HepG2 (cell line): ENCODE data around the gene FAF1. TPM values are rescaled to one million over a fixed set of nuclear protein-coding genes. Genes with fewer than 3 reads are reported as not detected.

ENCODE experiments used
- ASH2L ChIP-seq: fragments of 300-600, 200-600 bp; sonication (generic); IDR thresholded peaks from 2 replicates; pipeline ENCODE4 v1.7.0; 2017; ENCODE audit warnings: low read depth, mild to moderate bottlenecking, moderate library complexity, mixed read lengths, low read length; ENCODE audit not compliant: insufficient read length
- ELF4 ChIP-seq: sonication (generic); formaldehyde crosslinking; IDR thresholded peaks from 2 replicates; pipeline ENCODE4 v1.5.0; 2020; ENCODE audit warnings: missing genetic modification reagents, mild to moderate bottlenecking, moderate library complexity, borderline replicate concordance
- FOXA1 ChIP-seq, 2 experiments: fragments of 450-650 bp in 1 of 2; sonication (generic) in 1 of 2; formaldehyde crosslinking in 1 of 2; IDR thresholded peaks; 2 replicates each; pipeline versions ENCODE4 v1.4.0 to v1.6.1; 2016 to 2020; ENCODE audit warnings: missing genetic modification reagents in 1 of 2
- FOXJ3 ChIP-seq: sonication (generic); formaldehyde crosslinking; IDR thresholded peaks from 2 replicates; pipeline ENCODE4 v1.4.0; 2020; ENCODE audit warnings: missing genetic modification reagents, mild to moderate bottlenecking, borderline replicate concordance
- GATAD1 ChIP-seq: IDR thresholded peaks from 2 replicates; pipeline ENCODE4 v1.6.1; 2016; ENCODE audit warnings: missing genetic modification reagents, missing compliant biosample characterization
- HDAC1 ChIP-seq: sonication (generic); formaldehyde crosslinking; IDR thresholded peaks from 2 replicates; pipeline ENCODE4 v1.5.1; 2020; ENCODE audit warnings: mild to moderate bottlenecking, missing genetic modification reagents
- HMG20B ChIP-seq: conservative IDR thresholded peaks from 2 replicates; pipeline ENCODE4 v1.6.1; 2016; ENCODE audit warnings: missing genetic modification reagents, missing compliant biosample characterization
- KLF13 ChIP-seq: sonication (generic); formaldehyde crosslinking; IDR thresholded peaks from 2 replicates; pipeline ENCODE4 v1.4.0; 2020; ENCODE audit warnings: mild to moderate bottlenecking, missing genetic modification reagents
- KMT2B ChIP-seq: IDR thresholded peaks from 2 replicates; pipeline ENCODE4 v1.6.1; 2016; ENCODE audit warnings: missing genetic modification reagents, missing compliant biosample characterization
- MAFK ChIP-seq, 2 experiments: IDR thresholded peaks in 1 of 2; conservative IDR thresholded peaks in 1 of 2; 2 replicates each; pipeline ENCODE4 v1.6.1; 2011; ENCODE audit warnings: improper control_type of control experiment in 2 of 2, low read length in 2 of 2
- NBN ChIP-seq: fragments of 450-650 bp; conservative IDR thresholded peaks from 2 replicates; pipeline ENCODE4 v1.6.1; 2017
- PHF8 ChIP-seq: sonication (generic); formaldehyde crosslinking; IDR thresholded peaks from 2 replicates; pipeline ENCODE4 v1.5.0; 2020; ENCODE audit warnings: missing genetic modification reagents
- SRY ChIP-seq: sonication (generic); formaldehyde crosslinking; IDR thresholded peaks from 2 replicates; pipeline ENCODE4 v1.8.0; 2022; ENCODE audit warnings: mild to moderate bottlenecking, missing genetic modification reagents
- TAF1 ChIP-seq: sonication (generic); formaldehyde crosslinking; IDR thresholded peaks from 2 replicates; pipeline ENCODE4 v1.4.0; 2020; ENCODE audit warnings: missing genetic modification reagents
- ZNF441 ChIP-seq: sonication (generic); formaldehyde crosslinking; IDR thresholded peaks from 2 replicates; pipeline ENCODE4 v1.7.0; 2021; ENCODE audit warnings: missing genetic modification reagents, borderline replicate concordance
- ZNF501 ChIP-seq: sonication (generic); formaldehyde crosslinking; IDR thresholded peaks from 2 replicates; pipeline ENCODE4 v1.5.1; 2020; ENCODE audit warnings: mild to moderate bottlenecking, moderate library complexity, missing genetic modification reagents
- ZNF607 ChIP-seq: sonication (generic); formaldehyde crosslinking; IDR thresholded peaks from 2 replicates; pipeline ENCODE4 v1.5.1; 2020; ENCODE audit warnings: missing genetic modification reagents, mild to moderate bottlenecking, borderline replicate concordance
- ZNF691 ChIP-seq: sonication (generic); formaldehyde crosslinking; IDR thresholded peaks from 2 replicates; pipeline ENCODE4 v1.4.0; 2020; ENCODE audit warnings: missing genetic modification reagents, low read depth, mild to moderate bottlenecking, borderline replicate concordance
- polyA plus RNA-seq, 8 experiments: library from polyadenylated mRNA; depleted of rRNA in 3 of 8; stranded (reverse) in 7 of 8; unstranded in 1 of 8; fragments of >200 nt; fragmentation: Illumina TruSeq in 4 of 8; extraction: Trizol in 4 of 8; gene quantifications; 2 replicates each; pipeline versions ENCODE4 v1.2.1 to v1.2.3, GENCODE V29; 2011 to 2016; ENCODE audit warnings: low read depth in 4 of 8, missing spikeins in 1 of 8, mixed read lengths in 1 of 8; ENCODE audit not compliant: insufficient read depth in 1 of 8
- total RNA-seq, 5 experiments: library from RNA; depleted of rRNA; stranded (reverse); fragments of >200 nt; fragmentation: Illumina TruSeq; extraction: Trizol; gene quantifications; 2 replicates each; pipeline ENCODE4 v1.2.3, GENCODE V29; 2016; ENCODE audit warnings: low read depth in 1 of 5
- TF ChIP-seq, protein P1 (sequence below): sonication (generic); formaldehyde crosslinking; IDR thresholded peaks from 2 replicates; pipeline ENCODE4 v1.5.1; 2020; ENCODE audit warnings: missing genetic modification reagents, mild to moderate bottlenecking, borderline replicate concordance
- TF ChIP-seq, protein P2 (sequence below): sonication (generic); formaldehyde crosslinking; IDR thresholded peaks from 2 replicates; pipeline ENCODE4 v1.8.0; 2022; ENCODE audit warnings: mild to moderate bottlenecking, missing genetic modification reagents; ENCODE audit not compliant: insufficient replicate concordance
- TF ChIP-seq, protein P3 (sequence below): sonication (generic); formaldehyde crosslinking; IDR thresholded peaks from 2 replicates; pipeline ENCODE4 v1.8.0; 2023; ENCODE audit warnings: mild to moderate bottlenecking, missing genetic modification reagents
- TF ChIP-seq, protein P4 (sequence below): sonication (generic); formaldehyde crosslinking; IDR thresholded peaks from 2 replicates; pipeline ENCODE4 v1.5.0; 2020; ENCODE audit warnings: missing genetic modification reagents

The FAF1 gene
- total and polyA plus RNA-seq, 2 of the 13 experiments (the other 11 are each of a cell fraction or from before 2014, with no cell fraction given), result 19.4 to 63.3 TPM

DNA sequence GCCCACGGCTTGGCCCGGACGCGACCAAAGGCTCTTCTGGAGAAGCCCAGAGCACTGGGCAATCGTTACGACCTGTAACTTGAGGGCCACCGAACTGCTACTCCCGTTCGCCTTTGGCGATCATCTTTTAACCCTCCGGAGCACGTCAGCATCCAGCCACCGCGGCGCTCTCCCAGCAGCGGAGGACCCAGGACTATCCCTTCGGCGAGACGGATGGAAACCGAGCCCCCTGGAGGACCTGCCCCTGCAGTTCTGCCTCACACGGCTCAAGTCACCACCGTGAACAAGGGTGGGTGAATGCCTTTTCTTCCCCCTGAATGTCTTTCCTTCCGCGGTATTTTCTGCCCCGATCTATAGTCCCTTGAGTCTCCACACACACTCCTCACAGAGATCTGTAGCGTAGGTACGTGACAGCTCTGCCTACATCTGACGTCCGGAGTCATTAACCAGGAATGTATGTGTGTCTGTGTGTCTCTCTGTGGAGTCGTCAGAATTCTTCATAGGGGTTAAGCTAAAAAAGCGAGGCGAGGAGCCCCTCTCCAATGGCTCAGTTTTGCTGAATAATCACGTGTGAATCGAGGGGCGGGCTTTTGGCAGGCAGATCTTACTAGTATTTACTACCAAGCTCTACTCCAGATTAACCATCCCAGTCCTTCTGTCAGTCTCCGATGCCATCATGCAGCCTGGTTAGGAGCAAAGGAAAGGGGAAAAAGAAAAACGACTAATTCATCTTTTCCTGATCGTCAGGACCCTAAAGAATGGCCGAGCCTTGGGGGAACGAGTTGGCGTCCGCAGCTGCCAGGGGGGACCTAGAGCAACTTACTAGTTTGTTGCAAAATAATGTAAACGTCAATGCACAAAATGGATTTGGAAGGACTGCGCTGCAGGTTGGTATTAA lies 9.8 kb upstream of the FAF1 start, which contains the start of gene CDKN2C (continued):
- TF ChIP-seq SRY (CRISPR knock-in tag) (peak; percentile 51; the same call in 1 of the 2 replicates), FOXJ3 (CRISPR knock-in tag) (no peak), ZNF501 (CRISPR knock-in tag) (peak; percentile 71; the same call in 1 of the 2 replicates), HDAC1 (peak; percentile 49; the same call in 1 of the 2 replicates), FOXA1 (IDR thresholded peaks at IDR 0.05) (no peak), FOXA1 (CRISPR knock-in tag; IDR thresholded peaks at IDR 0.05) (no peak), HMG20B (CRISPR knock-in tag) (no peak), ELF4 (CRISPR knock-in tag) (no peak), ZNF441 (CRISPR knock-in tag) (no peak), PHF8 (CRISPR knock-in tag) (peak; percentile 54), TAF1 (CRISPR knock-in tag) (peak; percentile 15; the same call in 1 of the 2 replicates), GATAD1 (CRISPR knock-in tag) (no peak), ASH2L (peak; percentile 42), MAFK (conservative IDR thresholded peaks at IDR 0.05 in 1 of 2, IDR thresholded peaks at IDR 0.05 in 1 of 2; ENCODE audit: low read length in 2 of 2) (peak; percentile 29 to 55; a peak in 3 of 4 replicates), ZNF607 (CRISPR knock-in tag) (0 out of 2 replicates have a peak, but pooled peaks have one; percentile 23), ZNF691 (no peak), NBN (no peak), KMT2B (CRISPR knock-in tag) (peak; percentile 71; the same call in 1 of the 2 replicates), KLF13 (no peak)
- TF ChIP-seq, protein P1, sequence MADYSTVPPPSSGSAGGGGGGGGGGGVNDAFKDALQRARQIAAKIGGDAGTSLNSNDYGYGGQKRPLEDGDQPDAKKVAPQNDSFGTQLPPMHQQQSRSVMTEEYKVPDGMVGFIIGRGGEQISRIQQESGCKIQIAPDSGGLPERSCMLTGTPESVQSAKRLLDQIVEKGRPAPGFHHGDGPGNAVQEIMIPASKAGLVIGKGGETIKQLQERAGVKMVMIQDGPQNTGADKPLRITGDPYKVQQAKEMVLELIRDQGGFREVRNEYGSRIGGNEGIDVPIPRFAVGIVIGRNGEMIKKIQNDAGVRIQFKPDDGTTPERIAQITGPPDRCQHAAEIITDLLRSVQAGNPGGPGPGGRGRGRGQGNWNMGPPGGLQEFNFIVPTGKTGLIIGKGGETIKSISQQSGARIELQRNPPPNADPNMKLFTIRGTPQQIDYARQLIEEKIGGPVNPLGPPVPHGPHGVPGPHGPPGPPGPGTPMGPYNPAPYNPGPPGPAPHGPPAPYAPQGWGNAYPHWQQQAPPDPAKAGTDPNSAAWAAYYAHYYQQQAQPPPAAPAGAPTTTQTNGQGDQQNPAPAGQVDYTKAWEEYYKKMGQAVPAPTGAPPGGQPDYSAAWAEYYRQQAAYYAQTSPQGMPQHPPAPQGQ, result no peak
- TF ChIP-seq, protein P2, sequence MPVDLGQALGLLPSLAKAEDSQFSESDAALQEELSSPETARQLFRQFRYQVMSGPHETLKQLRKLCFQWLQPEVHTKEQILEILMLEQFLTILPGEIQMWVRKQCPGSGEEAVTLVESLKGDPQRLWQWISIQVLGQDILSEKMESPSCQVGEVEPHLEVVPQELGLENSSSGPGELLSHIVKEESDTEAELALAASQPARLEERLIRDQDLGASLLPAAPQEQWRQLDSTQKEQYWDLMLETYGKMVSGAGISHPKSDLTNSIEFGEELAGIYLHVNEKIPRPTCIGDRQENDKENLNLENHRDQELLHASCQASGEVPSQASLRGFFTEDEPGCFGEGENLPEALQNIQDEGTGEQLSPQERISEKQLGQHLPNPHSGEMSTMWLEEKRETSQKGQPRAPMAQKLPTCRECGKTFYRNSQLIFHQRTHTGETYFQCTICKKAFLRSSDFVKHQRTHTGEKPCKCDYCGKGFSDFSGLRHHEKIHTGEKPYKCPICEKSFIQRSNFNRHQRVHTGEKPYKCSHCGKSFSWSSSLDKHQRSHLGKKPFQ (CRISPR knock-in tag), result peak; percentile 51
- TF ChIP-seq, protein P3, sequence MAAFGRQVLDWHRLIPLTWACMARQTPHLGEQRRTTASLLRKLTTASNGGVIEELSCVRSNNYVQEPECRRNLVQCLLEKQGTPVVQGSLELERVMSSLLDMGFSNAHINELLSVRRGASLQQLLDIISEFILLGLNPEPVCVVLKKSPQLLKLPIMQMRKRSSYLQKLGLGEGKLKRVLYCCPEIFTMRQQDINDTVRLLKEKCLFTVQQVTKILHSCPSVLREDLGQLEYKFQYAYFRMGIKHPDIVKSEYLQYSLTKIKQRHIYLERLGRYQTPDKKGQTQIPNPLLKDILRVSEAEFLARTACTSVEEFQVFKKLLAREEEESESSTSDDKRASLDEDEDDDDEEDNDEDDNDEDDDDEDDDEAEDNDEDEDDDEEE (CRISPR knock-in tag), result no peak
- TF ChIP-seq, protein P4, sequence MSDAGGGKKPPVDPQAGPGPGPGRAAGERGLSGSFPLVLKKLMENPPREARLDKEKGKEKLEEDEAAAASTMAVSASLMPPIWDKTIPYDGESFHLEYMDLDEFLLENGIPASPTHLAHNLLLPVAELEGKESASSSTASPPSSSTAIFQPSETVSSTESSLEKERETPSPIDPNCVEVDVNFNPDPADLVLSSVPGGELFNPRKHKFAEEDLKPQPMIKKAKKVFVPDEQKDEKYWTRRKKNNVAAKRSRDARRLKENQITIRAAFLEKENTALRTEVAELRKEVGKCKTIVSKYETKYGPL (CRISPR knock-in tag), result no peak
